ENCODE measurements around the gene PDHB.

PDHB gene

GRCh38 chr3:58394339-58394738, 39.3 kb downstream of the PDHB start:
- DNase-seq = no peak

- no peak for DNase-seq
These were observed 41.5 kb downstream of the PDHB start for GRCh38 chr3:58392181-58392580.

- DNase-seq = no peak
These were observed 42.3 kb downstream of the PDHB start for GRCh38 chr3:58391156-58391865.

GRCh38 chr3:58388550-58389091, 45.0 kb downstream of the PDHB start:
- no peak for DNase-seq

GRCh38 chr3:58387650-58388546, 45.7 kb downstream of the PDHB start:
- DNase-seq = no peak

- no peak for DNase-seq
These were observed 46.8 kb downstream of the PDHB start for GRCh38 chr3:58386626-58387365.

- DNase-seq = no peak
These were observed 49.1 kb downstream of the PDHB start for GRCh38 chr3:58384381-58385090.

GRCh38 chr3:58383904-58384303, 49.7 kb downstream of the PDHB start:
- DNase-seq = no peak

- DNase-seq = no peak
These were observed 50.2 kb downstream of the PDHB start for GRCh38 chr3:58383476-58383875.

- DNase-seq = no peak
These were observed 54.1 kb downstream of the PDHB start for GRCh38 chr3:58379351-58380073.

- DNase-seq = no peak
These were observed 55.9 kb downstream of the PDHB start for GRCh38 chr3:58377750-58378149.

All from MV-4-11 (cell line).